DOHH2 (cell line): Measurements from ENCODE around the gene AKAP8L.

Experiments used
- H3F3A ChIP-seq: fragments of 200-600 bp; sonication (generic), shearing (Covaris generic); 2 replicates; pipeline ENCODE4 v1.6.0; 2016; ENCODE audit warnings: antibody characterized with exemption, mild to moderate bottlenecking; ENCODE audit not compliant: control insufficient read depth, insufficient read depth
- H3K27ac ChIP-seq: fragments of 200-600 bp; sonication (generic); 2 replicates; pipeline ENCODE4 v1.5.1; 2014; ENCODE audit warnings: low read depth, mild to moderate bottlenecking, low read length, moderate library complexity
- H3K27me3 ChIP-seq: fragments of 200-600 bp; sonication (generic); 2 replicates; pipeline ENCODE4 v1.6.1; 2014; ENCODE audit warnings: mild to moderate bottlenecking, low read length, mixed read lengths; ENCODE audit not compliant: control insufficient read depth
- H3K36me3 ChIP-seq: fragments of 200-600 bp; sonication (generic); 2 replicates; pipeline ENCODE4 v1.6.1; 2014; ENCODE audit warnings: mild to moderate bottlenecking, low read length, moderate library complexity, mixed read lengths; ENCODE audit not compliant: control insufficient read depth
- H3K4me1 ChIP-seq: fragments of 200-600 bp; sonication (generic); 2 replicates; pipeline ENCODE4 v1.6.1; 2014; ENCODE audit warnings: mild to moderate bottlenecking, low read length, mixed read lengths; ENCODE audit not compliant: control insufficient read depth
- H3K4me2 ChIP-seq: fragments of 200-600 bp; sonication (generic); 2 replicates; pipeline ENCODE4 v1.6.0; 2014; ENCODE audit warnings: mild to moderate bottlenecking, low read length, moderate library complexity
- H3K4me3 ChIP-seq: fragments of 200-600 bp; sonication (generic); 2 replicates; pipeline ENCODE4 v1.5.1; 2014; ENCODE audit warnings: mild to moderate bottlenecking, low read length, mixed read lengths
- H3K79me2 ChIP-seq: fragments of 200-600 bp; sonication (generic); 2 replicates; pipeline ENCODE4 v1.6.1; 2014; ENCODE audit warnings: mild to moderate bottlenecking, low read length, mixed read lengths; ENCODE audit not compliant: control insufficient read depth
- H3K9me2 ChIP-seq: fragments of 200-600 bp; sonication (generic); replicated peaks from 2 replicates; pipeline ENCODE4 v1.6.1; 2014; ENCODE audit warnings: mild to moderate bottlenecking, low read length, mixed read lengths; ENCODE audit not compliant: control insufficient read depth
- H3K9me3 ChIP-seq: fragments of 200-600 bp; sonication (generic); 2 replicates; pipeline ENCODE4 v1.6.1; 2014; ENCODE audit warnings: antibody characterized with exemption, low read length, mixed read lengths; ENCODE audit not compliant: control insufficient read depth, insufficient read depth
- H4K20me1 ChIP-seq: fragments of 200-600 bp; sonication (generic); 2 replicates; pipeline ENCODE4 v1.6.0; 2014; ENCODE audit warnings: low read depth, mild to moderate bottlenecking, antibody characterized with exemption, low read length, moderate library complexity; ENCODE audit not compliant: control insufficient read depth, insufficient read depth
- EZH2phosphoT487 ChIP-seq: fragments of 200-600 bp; sonication (generic); IDR thresholded peaks from 2 replicates; pipeline ENCODE4 v1.6.1; 2017; ENCODE audit warnings: borderline replicate concordance, mild to moderate bottlenecking, antibody characterized with exemption, low read length, moderate library complexity, mixed read lengths
- TF ChIP-seq, protein P1 (sequence below): fragments of 200-600 bp; sonication (generic); IDR thresholded peaks from one replicate; pipeline ENCODE4 v1.5.1; 2014; ENCODE audit warnings: antibody characterized with exemption, mild to moderate bottlenecking, low read depth, low read length; ENCODE audit not compliant: poor library complexity, severe bottlenecking

The AKAP8L gene

DNA sequence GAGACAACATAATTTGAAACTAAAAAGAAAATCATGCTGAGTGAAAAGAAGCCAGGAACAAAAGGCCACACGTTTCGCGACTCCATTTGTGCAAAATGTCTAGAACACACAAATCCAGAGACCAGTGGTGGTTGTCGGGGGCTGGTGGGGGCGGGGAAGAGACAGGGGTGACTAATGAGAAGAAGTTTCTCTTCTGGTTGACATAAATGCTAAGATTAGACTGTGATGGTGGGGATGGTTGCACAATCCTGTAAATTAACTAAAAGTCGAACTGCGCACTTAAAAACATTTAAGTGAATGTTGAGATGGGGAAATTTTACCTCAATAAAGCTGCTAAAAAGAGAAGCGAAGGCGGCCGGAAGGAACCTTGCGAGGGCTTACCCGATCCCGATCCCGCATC is 46.3 kb downstream of the AKAP8L start:
- no peak overlapping the region for H3K4me2 ChIP-seq
- H3F3A ChIP-seq, result no peaks in the 10 kb centered on the region
- no peaks in the 10 kb centered on the region for H3K9me3 ChIP-seq
- H3K79me2 ChIP-seq, result peaks cover 63% of the 10 kb centered on the region
- H3K4me1 ChIP-seq, result peaks cover 14% of the 10 kb centered on the region
- H3K27me3 ChIP-seq, result no peaks in the 10 kb centered on the region
- H3K27ac ChIP-seq, result no peak overlapping the region
- no peak overlapping the region for H3K4me3 ChIP-seq
- H3K36me3 ChIP-seq, result peaks cover 93% of the 10 kb centered on the region
- no peaks in the 10 kb centered on the region for H3K9me2 ChIP-seq
- TF ChIP-seq, protein P1, sequence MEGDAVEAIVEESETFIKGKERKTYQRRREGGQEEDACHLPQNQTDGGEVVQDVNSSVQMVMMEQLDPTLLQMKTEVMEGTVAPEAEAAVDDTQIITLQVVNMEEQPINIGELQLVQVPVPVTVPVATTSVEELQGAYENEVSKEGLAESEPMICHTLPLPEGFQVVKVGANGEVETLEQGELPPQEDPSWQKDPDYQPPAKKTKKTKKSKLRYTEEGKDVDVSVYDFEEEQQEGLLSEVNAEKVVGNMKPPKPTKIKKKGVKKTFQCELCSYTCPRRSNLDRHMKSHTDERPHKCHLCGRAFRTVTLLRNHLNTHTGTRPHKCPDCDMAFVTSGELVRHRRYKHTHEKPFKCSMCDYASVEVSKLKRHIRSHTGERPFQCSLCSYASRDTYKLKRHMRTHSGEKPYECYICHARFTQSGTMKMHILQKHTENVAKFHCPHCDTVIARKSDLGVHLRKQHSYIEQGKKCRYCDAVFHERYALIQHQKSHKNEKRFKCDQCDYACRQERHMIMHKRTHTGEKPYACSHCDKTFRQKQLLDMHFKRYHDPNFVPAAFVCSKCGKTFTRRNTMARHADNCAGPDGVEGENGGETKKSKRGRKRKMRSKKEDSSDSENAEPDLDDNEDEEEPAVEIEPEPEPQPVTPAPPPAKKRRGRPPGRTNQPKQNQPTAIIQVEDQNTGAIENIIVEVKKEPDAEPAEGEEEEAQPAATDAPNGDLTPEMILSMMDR, result no peak
- no peak for TF ChIP-seq EZH2phosphoT487
- peaks cover 21% of the 10 kb centered on the region; the same call in 1 of the 2 replicates for H4K20me1 ChIP-seq

DNA sequence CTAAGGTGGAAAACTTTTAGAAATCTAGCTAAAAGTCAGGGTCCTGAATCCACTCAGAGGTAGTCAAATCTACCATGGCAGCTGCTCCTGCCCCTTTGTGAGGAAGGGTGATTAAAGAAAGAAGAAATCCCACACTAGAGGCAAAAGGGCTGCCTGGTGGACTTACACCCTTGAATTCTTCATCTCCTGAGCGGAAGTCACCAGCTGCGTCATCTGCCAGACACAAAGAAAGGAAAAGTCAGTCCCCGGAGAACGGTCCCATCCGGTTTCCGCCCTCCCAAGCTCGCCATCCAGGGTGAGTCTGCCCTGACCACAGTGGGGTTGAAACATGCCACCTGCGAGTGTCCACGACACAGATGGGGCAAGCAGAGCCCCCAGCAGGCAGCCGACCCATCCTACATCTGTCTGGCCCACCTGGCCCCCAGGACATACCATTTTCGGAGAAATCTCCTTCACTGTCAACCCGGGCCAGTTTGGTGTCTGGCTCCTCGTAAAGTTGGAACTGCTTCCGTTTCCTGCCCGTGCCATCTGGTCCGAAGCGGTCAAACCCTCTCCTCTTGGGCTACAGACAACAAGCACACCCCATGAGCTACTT is 46.9 kb downstream of the AKAP8L start:
- peaks cover 94% of the 10 kb centered on the region for H3K36me3 ChIP-seq
- no peak overlapping the region for H3K27ac ChIP-seq
- no peaks in the 10 kb centered on the region for H3K27me3 ChIP-seq
- no peaks in the 10 kb centered on the region for H3F3A ChIP-seq
- H3K4me1 ChIP-seq, result peaks cover 8% of the 10 kb centered on the region
- H3K79me2 ChIP-seq, result peaks cover 57% of the 10 kb centered on the region
- H3K4me2 ChIP-seq, result no peak overlapping the region
- H3K9me3 ChIP-seq, result no peaks in the 10 kb centered on the region
- H3K9me2 ChIP-seq, result no peaks in the 10 kb centered on the region
- TF ChIP-seq EZH2phosphoT487, result no peak
- TF ChIP-seq, protein P1, result no peak
- H4K20me1 ChIP-seq, result peaks cover 17% of the 10 kb centered on the region; the same call in 1 of the 2 replicates
- H3K4me3 ChIP-seq, result no peak overlapping the region

DNA sequence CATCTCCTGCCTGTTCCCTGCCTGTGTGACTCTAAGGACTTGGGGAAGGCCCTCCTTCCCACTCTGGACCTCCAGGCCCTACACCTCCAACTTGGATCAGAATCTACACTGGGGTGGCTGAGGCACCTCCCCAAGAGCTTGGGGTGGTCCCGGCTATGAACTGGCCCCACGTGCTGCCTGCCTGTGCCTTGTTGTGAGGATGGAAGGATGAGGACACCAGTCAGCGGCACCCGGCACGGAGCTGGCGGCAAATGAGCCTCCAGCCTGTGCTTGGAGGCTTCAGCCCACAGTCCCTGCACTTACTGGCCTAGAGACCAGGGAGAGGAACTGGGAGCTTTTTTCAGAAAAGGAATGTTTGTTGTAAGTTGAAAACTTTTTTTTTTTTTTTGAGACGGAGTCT is 47.7 kb downstream of the AKAP8L start:
- H3K27me3 ChIP-seq, result no peaks in the 10 kb centered on the region
- peaks cover 14% of the 10 kb centered on the region; the same call in 1 of the 2 replicates for H4K20me1 ChIP-seq
- H3K9me3 ChIP-seq, result no peaks in the 10 kb centered on the region
- no peak for TF ChIP-seq EZH2phosphoT487
- TF ChIP-seq, protein P1, result no peak
- H3K9me2 ChIP-seq, result no peaks in the 10 kb centered on the region
- no peak overlapping the region for H3K4me3 ChIP-seq
- H3F3A ChIP-seq, result no peaks in the 10 kb centered on the region
- no peak overlapping the region for H3K27ac ChIP-seq
- peaks cover 92% of the 10 kb centered on the region for H3K36me3 ChIP-seq
- peaks cover 49% of the 10 kb centered on the region for H3K79me2 ChIP-seq
- H3K4me2 ChIP-seq, result no peak overlapping the region
- H3K4me1 ChIP-seq, result peaks cover under 1% of the 10 kb centered on the region; the same call in 1 of the 2 replicates
